GM23338 (cell line): ENCODE measurements around the gene HSPD1. TPM values are rescaled to one million over a fixed set of nuclear protein-coding genes. Genes with fewer than 3 reads are reported as not detected.
A peak's percentile ranks its signal among the peaks of the same experiment; 100 is the strongest.

Experiments used
- ATAC-seq: fragments of 200-7000 bp; cut with Tn5 transposase; 3 replicates; pipeline ENCODE4 v1.9.1; 2020
- DNase-seq: peaks from one replicate; pipeline ENCODE4 v3.0.0-alpha.2; 2015; ENCODE audit warnings: low spot score
- H2AFZ ChIP-seq: fragments of 200-600 bp; sonication (generic); 2 replicates; pipeline ENCODE4 v1.8.0; 2016; ENCODE audit warnings: antibody characterized with exemption, mild to moderate bottlenecking, moderate library complexity
- H3F3A ChIP-seq: fragments of 200-600 bp; sonication (generic); replicated peaks from 2 replicates; pipeline ENCODE4 v1.8.0; 2017; ENCODE audit warnings: antibody characterized with exemption, mixed run types, low read depth
- H3K27ac ChIP-seq: fragments of 200-600 bp; sonication (generic); 2 replicates; pipeline ENCODE4 v1.6.1; 2016; ENCODE audit warnings: low read depth
- H3K27me3 ChIP-seq: fragments of 200-600 bp; sonication (generic); 2 replicates; pipeline ENCODE4 v1.8.0; 2016; ENCODE audit warnings: mild to moderate bottlenecking, mixed run types, moderate library complexity; ENCODE audit not compliant: insufficient read depth
- H3K36me3 ChIP-seq: fragments of 200-600 bp; sonication (generic); 2 replicates; pipeline ENCODE4 v1.8.0; 2016; ENCODE audit warnings: mild to moderate bottlenecking; ENCODE audit not compliant: insufficient read depth
- H3K4me1 ChIP-seq: fragments of 200-600 bp; sonication (generic); 2 replicates; pipeline ENCODE4 v1.8.0; 2016; ENCODE audit warnings: mild to moderate bottlenecking, moderate library complexity; ENCODE audit not compliant: insufficient read depth
- H3K4me2 ChIP-seq: fragments of 200-600 bp; sonication (generic); 2 replicates; pipeline ENCODE4 v1.7.1; 2017; ENCODE audit warnings: mixed run types
- H3K4me3 ChIP-seq: fragments of 200-600 bp; sonication (generic); 2 replicates; pipeline ENCODE4 v1.6.1; 2016; ENCODE audit warnings: mixed run types
- H3K79me2 ChIP-seq: fragments of 200-600 bp; sonication (generic); replicated peaks from 2 replicates; pipeline ENCODE4 v1.8.0; 2017; ENCODE audit warnings: mild to moderate bottlenecking; ENCODE audit not compliant: insufficient read depth
- H3K9me2 ChIP-seq: fragments of 200-600 bp; sonication (generic); 2 replicates; pipeline ENCODE4 v1.8.0; 2017; ENCODE audit not compliant: insufficient read depth
- H4K20me1 ChIP-seq: fragments of 200-600 bp; sonication (generic); replicated peaks from 2 replicates; pipeline ENCODE4 v1.8.0; 2017; ENCODE audit warnings: mild to moderate bottlenecking; ENCODE audit not compliant: insufficient read depth
- H3K27ac Mint-ChIP-seq: 2 replicates; pipeline ENCODE4 v1.8.0; 2020; ENCODE audit warnings: inconsistent platforms, mild to moderate bottlenecking, moderate library complexity, mixed read lengths
- H3K27me3 Mint-ChIP-seq: 3 replicates; pipeline ENCODE4 v1.8.0; 2022; ENCODE audit warnings: low read depth, mild to moderate bottlenecking, moderate library complexity, mixed read lengths, inconsistent platforms; ENCODE audit not compliant: insufficient read depth, poor library complexity
- H3K36me3 Mint-ChIP-seq: 3 replicates; pipeline ENCODE4 v1.8.0; 2021; ENCODE audit warnings: low read depth, mild to moderate bottlenecking, inconsistent platforms, moderate library complexity, mixed read lengths
- H3K4me1 Mint-ChIP-seq: 3 replicates; pipeline ENCODE4 v1.8.0; 2020; ENCODE audit warnings: mild to moderate bottlenecking, inconsistent platforms, mixed read lengths
- H3K4me3 Mint-ChIP-seq: 3 replicates; pipeline ENCODE4 v1.8.0; 2021; ENCODE audit warnings: moderate library complexity, mild to moderate bottlenecking, inconsistent platforms, mixed read lengths
- H3K9me3 Mint-ChIP-seq: 3 replicates; pipeline ENCODE4 v1.8.0; 2020; ENCODE audit warnings: moderate library complexity, mild to moderate bottlenecking, inconsistent platforms, mixed read lengths
- CREB1 ChIP-seq: fragments of 250-450 bp; sonication (Bioruptor Pico); IDR thresholded peaks from 2 replicates; pipeline ENCODE4 v1.5.0; 2020; ENCODE audit warnings: low read depth, mild to moderate bottlenecking, moderate library complexity
- CTCF ChIP-seq, 2 experiments: fragments of 200-600 bp in 1 of 2; sonication (generic) in 1 of 2; conservative IDR thresholded peaks; 2 replicates each; pipeline versions ENCODE4 v1.5.1 to v1.6.1; 2016 to 2017; ENCODE audit warnings: antibody characterized with exemption in 2 of 2, low read depth in 2 of 2, mild to moderate bottlenecking in 2 of 2, moderate library complexity in 1 of 2
- EZH2 ChIP-seq: fragments of 200-600 bp; sonication (generic); IDR thresholded peaks from one replicate; pipeline ENCODE4 v1.8.0; 2017; ENCODE audit warnings: antibody characterized with exemption, mild to moderate bottlenecking, low read depth; ENCODE audit not compliant: unreplicated experiment
- EZH2phosphoT487 ChIP-seq: fragments of 200-600 bp; sonication (generic); IDR thresholded peaks from one replicate; pipeline ENCODE4 v1.8.1; 2018; ENCODE audit warnings: antibody characterized with exemption; ENCODE audit not compliant: unreplicated experiment
- JUNB ChIP-seq: IDR thresholded peaks from one replicate; pipeline ENCODE4 v1.6.1; 2016; ENCODE audit warnings: antibody characterized with exemption; ENCODE audit not compliant: unreplicated experiment
- NANOG ChIP-seq: IDR thresholded peaks from 2 replicates; pipeline ENCODE4 v1.6.1; 2016; ENCODE audit warnings: antibody characterized with exemption, borderline replicate concordance
- POLR2AphosphoS5 ChIP-seq: IDR thresholded peaks from 2 replicates; pipeline ENCODE4 v1.6.1; 2016; ENCODE audit warnings: antibody characterized with exemption, low read depth
- ZNF114 ChIP-seq: fragments of 250-450 bp; sonication (Bioruptor Pico); IDR thresholded peaks from 2 replicates; pipeline ENCODE4 v1.5.0; 2020; ENCODE audit warnings: mild to moderate bottlenecking, moderate library complexity
- ZNF331 ChIP-seq: fragments of 250-450 bp; sonication (Bioruptor Pico); IDR thresholded peaks from 2 replicates; pipeline ENCODE4 v1.5.0; 2020; ENCODE audit warnings: low read depth, mild to moderate bottlenecking, moderate library complexity
- ZNF462 ChIP-seq: fragments of 250-450 bp; sonication (Bioruptor Pico); IDR thresholded peaks from 2 replicates; pipeline ENCODE4 v1.5.0; 2020; ENCODE audit warnings: mild to moderate bottlenecking, moderate library complexity
- polyA plus RNA-seq: library from polyadenylated mRNA; unstranded; fragments of >200 nt; fragmentation: Nextera tagmentation; extraction: Ambion mirVana; gene quantifications from 2 replicates; pipeline ENCODE4 v1.2.1, GENCODE V29; 2016
- total RNA-seq: library from RNA; depleted of rRNA; stranded (reverse); fragments of >200 nt; shearing (Covaris generic); gene quantifications from 2 replicates; pipeline ENCODE4 v1.2.3, GENCODE V29; 2014

Gene HSPD1
- total and polyA plus RNA-seq, 2 experiments from 2014 or later, result 880 to 1,188 TPM

- H3K27me3 ChIP-seq, result no peaks in the 10 kb centered on the region
- H3K36me3 Mint-ChIP-seq, result peaks cover 51% of the 10 kb centered on the region
- H3K27ac Mint-ChIP-seq, result no peak overlapping the region
- peaks cover 10% of the 10 kb centered on the region for H3K4me1 ChIP-seq
- H3K36me3 ChIP-seq, result peaks cover 24% of the 10 kb centered on the region
- no peaks in the 10 kb centered on the region for H3K9me2 ChIP-seq
- peak overlapping the region; percentile 60 for H3K27ac ChIP-seq
- peaks cover 36% of the 10 kb centered on the region for H3K79me2 ChIP-seq
- no peak overlapping the region for H2AFZ ChIP-seq
- DNase-seq (no peak), ATAC-seq (no peak)
- no peak overlapping the region for H3K4me3 ChIP-seq
- no peak overlapping the region; the same call in 2 of the 3 replicates for H3K4me3 Mint-ChIP-seq
- H4K20me1 ChIP-seq, result peaks cover 6% of the 10 kb centered on the region; the same call in 1 of the 2 replicates
- peaks cover 4% of the 10 kb centered on the region; the same call in 1 of the 3 replicates for H3K9me3 Mint-ChIP-seq
- H3K4me1 Mint-ChIP-seq, result peaks cover 11% of the 10 kb centered on the region
- no peak overlapping the region for H3K4me2 ChIP-seq
- peaks cover 2% of the 10 kb centered on the region for H3K27me3 Mint-ChIP-seq
- TF ChIP-seq CTCF (conservative IDR thresholded peaks at IDR 0.05; ENCODE audit: low read depth in 2 of 2) (no peak), POLR2AphosphoS5 (peak; percentile 55; the same call in 1 of the 2 replicates), EZH2 (no peak), JUNB (no peak), CREB1 (CRISPR knock-in tag) (no peak), ZNF114 (CRISPR knock-in tag) (no peak)
- peaks cover 21% of the 10 kb centered on the region; the same call in 1 of the 2 replicates for H3F3A ChIP-seq
These were observed 4.9 kb upstream of the HSPD1 start for GRCh38 chr2:197504512-197504911.

GRCh38 chr2:197504000-197504399, 4.4 kb upstream of the HSPD1 start:
- H3F3A ChIP-seq, result peaks cover 21% of the 10 kb centered on the region; the same call in 1 of the 2 replicates
- peaks cover 53% of the 10 kb centered on the region for H3K36me3 Mint-ChIP-seq
- peaks cover 10% of the 10 kb centered on the region for H3K4me1 ChIP-seq
- peaks cover 5% of the 10 kb centered on the region; the same call in 2 of the 3 replicates for H3K9me3 Mint-ChIP-seq
- peak overlapping the region; percentile 60 for H3K27ac ChIP-seq
- peaks cover 41% of the 10 kb centered on the region for H3K79me2 ChIP-seq
- H4K20me1 ChIP-seq, result peaks cover 6% of the 10 kb centered on the region; the same call in 1 of the 2 replicates
- DNase-seq (no peak), ATAC-seq (no peak)
- no peak overlapping the region for H3K27ac Mint-ChIP-seq
- H3K9me2 ChIP-seq, result no peaks in the 10 kb centered on the region
- no peak overlapping the region for H3K4me2 ChIP-seq
- H3K27me3 ChIP-seq, result no peaks in the 10 kb centered on the region
- peaks cover 3% of the 10 kb centered on the region for H3K27me3 Mint-ChIP-seq
- no peak for TF ChIP-seq ZNF462 (CRISPR knock-in tag)
- no peak for TF ChIP-seq EZH2
- TF ChIP-seq ZNF331 (CRISPR knock-in tag), result no peak
- no peak for TF ChIP-seq NANOG
- TF ChIP-seq EZH2phosphoT487, result no peak
- TF ChIP-seq CTCF (conservative IDR thresholded peaks at IDR 0.05; ENCODE audit: low read depth in 2 of 2), result no peak
- no peak for TF ChIP-seq ZNF114 (CRISPR knock-in tag)
- TF ChIP-seq JUNB, result no peak
- peaks cover 24% of the 10 kb centered on the region for H3K36me3 ChIP-seq
- peaks cover 11% of the 10 kb centered on the region for H3K4me1 Mint-ChIP-seq
- H3K4me3 Mint-ChIP-seq, result no peak overlapping the region; the same call in 2 of the 3 replicates
- H2AFZ ChIP-seq, result no peak overlapping the region
- H3K4me3 ChIP-seq, result no peak overlapping the region
